IPS DF 4.7 (cell line): ENCODE data around the gene RUNDC3A.

Experiments
- DNase-seq: peaks from one replicate; pipeline ENCODE4 v3.0.0-alpha.2; 2013; ENCODE audit warnings: low spot score; ENCODE audit errors: extremely low read depth

RUNDC3A gene

GRCh38 chr17:44283344-44284023 is 24.9 kb upstream of the RUNDC3A start:
- DNase-seq: no peak

GRCh38 chr17:44284024-44284400 is 24.4 kb upstream of the RUNDC3A start:
- DNase-seq: no peak

DNA sequence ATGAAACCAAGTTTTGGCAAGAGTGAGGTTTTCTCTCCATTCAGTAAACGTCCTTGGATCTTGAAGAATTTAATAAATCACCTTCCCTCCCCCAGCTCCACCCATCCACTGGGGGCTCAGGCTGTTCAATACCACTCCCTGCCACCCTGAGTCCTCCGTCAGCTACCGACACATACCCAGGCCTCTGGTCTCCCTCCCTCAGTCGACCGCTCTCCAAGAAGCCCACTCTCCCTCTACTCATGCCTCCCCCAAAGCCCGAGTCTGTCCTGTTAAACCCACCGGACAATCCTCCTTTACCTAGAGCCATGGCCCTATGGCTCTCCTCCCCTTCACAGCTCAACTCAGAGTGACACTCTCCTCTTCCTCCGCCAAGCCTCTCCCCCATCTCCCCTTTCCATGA is 20.8 kb upstream of the RUNDC3A start:
- no peak for DNase-seq

GRCh38 chr17:44293509-44294226 is 14.7 kb upstream of the RUNDC3A start:
- no peak for DNase-seq

GRCh38 chr17:44297975-44298374 is 10.4 kb upstream of the RUNDC3A start:
- no peak for DNase-seq

DNA sequence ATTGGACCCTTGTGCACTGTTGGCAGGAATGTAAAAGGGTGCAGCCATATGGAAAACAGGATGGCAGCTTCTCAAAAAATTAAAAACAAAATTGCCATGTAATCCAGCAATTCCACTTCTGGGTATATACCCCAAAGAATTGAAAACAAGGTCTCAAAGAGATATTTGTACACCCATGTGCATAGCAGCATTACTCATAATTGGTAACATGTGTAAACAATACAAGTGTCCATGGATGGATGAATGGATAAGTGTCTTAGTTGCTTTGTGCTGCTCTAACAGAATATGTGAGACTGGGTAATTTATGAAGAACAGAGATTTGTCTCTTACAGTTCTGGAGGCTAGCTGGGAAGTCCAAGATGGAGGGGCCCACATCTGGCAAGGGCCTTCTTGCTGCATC is 3.8 kb upstream of the RUNDC3A start:
- no peak for DNase-seq

- DNase-seq: no peak
Observed at GRCh38 chr17:44307387-44308186, 814 bp upstream of the RUNDC3A start.

DNA sequence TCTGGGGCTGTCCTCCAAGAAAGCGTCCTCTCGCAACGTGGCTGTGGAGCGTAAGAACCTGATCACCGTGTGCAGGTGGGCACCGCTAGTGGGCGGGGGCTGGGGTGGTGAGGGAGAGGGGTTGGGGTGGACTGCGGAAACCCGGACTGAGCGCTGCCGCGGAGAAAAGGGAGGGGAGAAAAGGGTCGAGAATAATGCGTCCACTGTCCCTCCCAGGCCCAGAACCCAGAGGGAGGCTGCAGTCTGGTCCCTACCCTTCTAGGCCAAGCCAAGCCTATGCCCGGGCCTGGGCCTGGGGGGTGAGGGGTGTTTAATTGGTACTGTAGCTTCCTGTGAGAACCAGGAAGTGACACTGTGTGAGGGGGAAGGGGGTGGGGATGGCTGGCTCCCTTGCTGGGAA is 464 bp downstream of the RUNDC3A start:
- no peak for DNase-seq

DNA sequence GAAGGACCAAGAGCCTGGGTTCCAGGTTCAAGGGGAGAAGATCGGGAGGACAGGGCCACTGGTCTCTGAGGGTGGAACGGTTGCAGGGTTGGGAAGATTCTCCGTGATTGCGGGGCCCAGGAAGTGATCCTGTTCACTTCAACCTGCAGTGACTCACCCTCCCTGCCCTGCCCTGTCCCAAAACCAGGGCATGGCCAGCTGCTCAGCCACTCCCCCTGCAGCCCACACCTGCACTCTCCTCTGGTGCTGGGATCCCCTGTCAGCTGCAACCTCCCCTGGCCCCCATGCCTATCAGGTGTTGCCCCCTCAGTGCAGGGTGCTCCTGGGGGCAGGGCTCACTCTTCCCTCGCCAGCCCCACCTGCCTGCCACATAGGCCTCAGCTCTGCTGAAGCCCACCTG is 1.1 kb downstream of the RUNDC3A start:
- no peak for DNase-seq

DNA sequence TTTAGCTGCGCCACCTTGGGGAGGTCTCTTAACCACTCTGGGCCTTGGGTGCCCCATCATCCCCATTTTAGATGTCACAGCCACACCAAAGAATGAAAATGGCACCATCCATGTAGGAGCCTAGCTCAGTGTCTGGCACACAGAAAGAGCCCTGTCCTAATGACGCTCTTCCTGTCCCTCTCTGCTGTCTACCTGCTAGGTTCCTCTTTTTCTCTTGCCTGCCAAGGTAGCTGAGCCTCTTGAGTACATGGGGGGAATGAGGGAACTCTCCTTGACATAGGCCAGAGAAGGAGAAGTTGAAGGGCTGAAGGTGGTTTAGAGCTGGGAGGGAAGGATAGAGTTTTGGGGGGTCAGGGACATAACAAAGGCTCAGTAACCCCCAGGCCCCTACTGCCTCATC is 1.8 kb downstream of the RUNDC3A start:
- DNase-seq: no peak

DNA sequence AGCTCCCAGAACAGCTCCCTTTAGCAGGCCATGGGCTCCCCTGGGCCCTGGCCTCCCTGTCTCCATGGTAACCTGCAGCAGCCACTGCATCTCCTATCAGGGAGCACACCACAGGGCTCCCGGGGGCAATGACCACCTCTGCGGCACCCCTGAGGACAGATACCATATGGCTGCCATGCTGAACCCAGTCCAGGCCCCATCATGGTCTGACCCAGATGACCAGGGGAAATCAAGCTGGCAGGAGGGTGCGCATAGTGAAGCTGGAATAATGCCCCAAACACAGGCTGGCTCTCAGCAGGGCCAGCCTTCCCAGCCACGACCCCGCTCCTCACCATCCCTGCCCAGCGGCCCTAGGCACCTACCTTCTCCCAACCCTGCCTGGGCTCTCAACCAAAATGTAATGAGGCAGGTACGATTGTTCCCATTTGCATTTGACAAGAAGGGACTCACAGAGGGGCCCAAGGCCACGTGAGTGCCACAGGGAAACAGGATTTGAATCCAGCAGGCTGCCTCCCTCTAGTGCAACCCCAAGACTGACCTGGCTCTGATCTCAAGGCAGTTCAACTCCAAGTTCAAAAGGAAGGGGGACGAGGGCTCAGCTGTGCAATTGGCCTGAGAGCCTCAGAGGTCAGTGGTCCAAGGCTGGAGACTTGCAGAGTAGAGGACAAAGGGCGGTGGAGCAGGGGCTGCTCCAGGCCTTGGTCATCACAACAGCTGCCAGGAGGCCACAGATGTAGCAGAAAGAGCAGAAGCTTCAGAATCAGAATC is 2.4 kb downstream of the RUNDC3A start:
- no peak for DNase-seq

DNA sequence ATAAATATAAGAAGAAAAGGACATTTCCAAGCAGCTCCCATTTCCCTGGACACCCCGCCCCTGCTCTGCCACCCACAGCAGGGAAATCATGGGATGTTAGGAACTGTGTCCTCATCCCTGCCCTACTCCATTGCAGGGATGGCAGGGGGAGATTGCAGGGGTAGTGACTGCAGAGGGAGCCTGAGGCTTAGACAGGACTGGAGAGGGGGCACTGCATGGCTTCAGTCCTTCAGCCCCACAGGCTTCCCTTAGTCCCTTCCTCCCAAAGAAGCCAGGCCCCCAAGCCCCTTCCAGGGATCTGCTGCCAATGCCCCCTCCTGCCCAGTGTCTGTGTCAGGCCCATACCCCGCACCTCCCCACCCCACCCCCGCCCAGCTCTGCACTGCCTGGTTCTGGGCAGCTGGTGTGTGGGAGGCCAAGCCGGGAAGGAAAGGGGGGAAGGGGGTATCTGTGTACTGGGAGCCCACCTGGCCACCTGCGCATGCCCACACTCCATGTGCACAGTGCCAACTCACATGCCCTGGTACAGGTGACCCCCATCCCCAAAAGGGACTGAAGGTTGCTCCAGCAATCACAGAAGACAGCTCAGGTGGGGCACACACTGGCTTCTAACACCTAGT is 3.3 kb downstream of the RUNDC3A start:
- DNase-seq: no peak

DNA sequence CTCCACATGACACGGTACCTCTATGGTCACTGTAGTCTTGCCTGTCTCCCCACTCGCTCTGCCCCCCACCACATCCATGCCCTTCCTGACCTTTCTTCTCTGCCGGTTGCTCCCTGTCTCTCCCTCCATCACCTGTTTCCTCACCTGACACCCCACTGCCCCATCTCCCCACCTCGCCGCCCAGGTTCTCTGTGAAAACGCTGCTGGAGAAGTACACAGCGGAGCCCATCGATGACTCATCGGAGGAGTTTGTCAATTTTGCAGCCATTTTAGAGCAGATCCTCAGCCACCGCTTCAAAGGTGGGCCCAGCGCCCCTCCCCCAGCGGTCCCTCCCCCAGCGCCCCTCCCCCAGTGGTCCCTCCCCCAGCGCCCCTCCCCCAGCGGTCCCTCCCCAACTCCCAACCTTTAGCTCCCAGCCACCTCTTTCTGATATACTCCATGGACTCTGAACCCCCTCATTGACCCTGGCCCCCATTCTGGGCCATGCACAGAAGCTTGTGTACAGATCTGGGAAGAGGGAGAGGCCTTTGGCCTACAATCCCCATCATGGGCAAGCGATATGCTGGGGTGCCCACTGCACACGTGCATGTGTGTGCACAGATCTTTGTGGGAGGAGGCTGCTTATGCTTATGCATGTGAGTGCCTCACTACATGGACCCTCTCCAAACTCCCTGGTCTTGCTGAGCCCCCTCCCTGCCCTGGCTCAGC is 4.1 kb downstream of the RUNDC3A start:
- no peak for DNase-seq

- no peak for DNase-seq
Observed at GRCh38 chr17:44314031-44314430, 5.6 kb downstream of the RUNDC3A start.

- DNase-seq: no peak
Observed at GRCh38 chr17:44314524-44314868, 6.1 kb downstream of the RUNDC3A start.

- DNase-seq: no peak
Observed at GRCh38 chr17:44314869-44315661, 6.7 kb downstream of the RUNDC3A start.

DNA sequence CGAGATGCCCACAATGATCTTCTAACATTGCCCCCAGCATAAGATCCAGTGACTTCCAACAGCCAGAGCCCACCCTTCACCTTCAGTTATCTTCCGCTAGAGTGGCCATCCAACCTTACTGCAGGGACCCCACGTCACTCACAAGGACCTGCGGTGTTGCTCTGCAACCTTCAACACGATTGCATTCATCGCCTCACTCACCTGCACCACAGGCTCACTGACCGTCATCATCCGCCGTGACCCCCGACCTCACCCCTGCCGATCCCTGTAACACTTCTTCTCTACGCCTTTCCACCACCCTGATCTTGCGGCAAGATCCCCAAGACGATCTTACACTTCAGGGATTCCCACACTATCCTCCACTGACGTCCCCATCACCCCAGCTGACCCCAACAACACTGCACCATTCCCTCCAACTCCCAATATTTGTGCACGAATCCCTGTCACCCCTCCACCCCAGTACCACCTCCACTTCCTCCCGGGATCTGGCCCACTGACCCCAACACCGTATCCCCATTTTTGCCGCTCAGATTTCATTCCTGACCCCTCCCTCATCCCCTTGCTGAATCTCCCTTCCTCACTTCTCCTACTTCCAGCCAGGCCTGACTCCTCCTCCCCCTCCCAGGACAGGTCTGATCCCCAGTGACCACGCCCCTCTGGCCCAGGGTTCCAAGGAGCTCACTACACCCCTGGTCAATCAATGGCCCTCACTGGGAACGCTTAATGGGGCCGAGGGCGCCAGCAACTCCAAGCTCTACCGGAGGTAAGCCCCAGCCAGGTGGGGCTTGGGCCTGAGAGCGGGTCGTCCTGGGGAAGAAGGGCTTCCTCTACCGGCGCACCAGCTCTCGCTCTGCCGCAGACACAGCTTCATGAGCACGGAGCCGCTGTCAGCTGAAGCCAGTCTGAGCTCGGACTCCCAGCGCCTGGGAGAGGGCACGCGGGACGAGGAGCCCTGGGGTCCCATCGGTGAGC is 7.6 kb downstream of the RUNDC3A start:
- no peak for DNase-seq

GRCh38 chr17:44317545-44317944 is 9.1 kb downstream of the RUNDC3A start:
- DNase-seq: no peak
